IPS DF 4.7 (cell line): ENCODE data around the gene TAX1BP3.

Experiments
- DNase-seq: peaks from one replicate; pipeline ENCODE4 v3.0.0-alpha.2; 2013; ENCODE audit warnings: low spot score; ENCODE audit errors: extremely low read depth

The TAX1BP3 gene

DNA sequence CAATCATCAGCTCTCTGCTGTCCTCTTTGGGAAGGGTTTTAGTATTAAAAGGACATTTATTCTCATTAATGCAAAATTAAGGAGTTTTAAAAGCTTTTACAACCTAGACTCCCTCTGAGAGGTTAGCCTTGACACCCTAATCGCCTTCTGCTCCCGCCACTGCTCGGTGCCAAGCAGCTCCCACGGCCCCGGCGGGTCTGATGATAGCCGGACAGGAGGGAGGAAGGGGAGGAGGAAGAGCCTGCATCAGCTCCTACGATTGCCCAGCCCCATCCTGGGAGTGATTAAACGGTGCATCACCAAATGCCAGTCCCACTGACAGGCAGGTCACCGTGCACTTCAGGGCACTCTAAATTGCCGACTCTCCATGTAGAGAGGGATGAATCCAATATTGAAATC is 40.6 kb downstream of the TAX1BP3 start:
- no peak for DNase-seq

- no peak for DNase-seq
Observed at GRCh38 chr17:3626831-3627768, 41.3 kb downstream of the TAX1BP3 start.

DNA sequence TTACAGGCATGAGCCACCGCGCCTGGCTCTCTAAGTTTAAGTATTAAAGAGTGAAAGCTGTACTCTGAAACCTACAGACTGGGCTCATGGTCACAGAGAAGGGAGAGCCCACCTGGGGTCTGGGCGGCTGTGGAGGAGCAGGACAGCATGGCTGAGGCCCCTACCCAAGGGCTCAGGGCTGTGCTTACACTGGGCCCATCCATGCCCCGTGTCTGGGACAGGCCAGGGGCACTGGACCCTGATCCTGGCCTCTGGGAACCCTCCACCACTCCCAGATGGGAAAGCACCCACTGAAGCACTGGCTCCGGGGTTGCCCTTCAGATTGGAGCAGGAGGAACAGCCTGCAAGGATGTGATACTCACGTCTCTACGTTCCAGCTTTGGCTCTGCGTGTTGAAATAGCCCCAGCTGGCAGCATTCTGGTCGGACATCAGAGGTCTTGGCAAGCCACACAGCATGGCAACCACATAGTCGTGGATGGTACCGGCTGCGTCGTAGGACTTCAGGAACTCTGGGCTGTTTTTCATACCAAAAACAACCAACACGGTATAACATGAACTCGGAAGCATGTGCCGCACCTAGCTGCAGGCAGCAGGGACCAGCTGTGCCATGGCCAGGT is 45.3 kb downstream of the TAX1BP3 start:
- DNase-seq = no peak

GRCh38 chr17:3621146-3621720 is 47.1 kb downstream of the TAX1BP3 start:
- DNase-seq = no peak

GRCh38 chr17:3615160-3615870 is 53.1 kb downstream of the TAX1BP3 start:
- DNase-seq = no peak

DNA sequence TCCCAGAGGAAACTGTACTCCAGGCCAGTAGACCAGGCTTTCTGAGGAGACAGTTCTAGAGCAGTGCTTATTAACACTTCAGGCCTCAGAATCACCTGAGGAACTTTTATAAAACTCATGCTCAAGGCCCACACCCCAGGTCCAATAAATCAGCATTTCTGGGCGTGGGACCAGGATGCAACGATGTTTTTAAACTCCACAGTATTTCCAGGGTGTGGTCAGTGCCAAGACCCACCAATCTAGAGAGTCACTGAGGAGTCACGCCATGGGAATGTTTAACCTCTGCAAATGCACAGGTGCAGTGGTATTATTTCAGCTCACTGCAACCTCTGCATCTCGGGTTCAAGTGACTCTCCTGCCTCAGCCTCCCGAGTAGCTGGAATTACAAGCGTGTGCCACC is 55.3 kb downstream of the TAX1BP3 start:
- DNase-seq = no peak
